Activated naive CD4-positive, alpha-beta T cell treated with anti-CD3 and anti-CD28 coated beads, Interleukin-2, amount 50 U/mL, for 72 hours (primary cell): ENCODE measurements around the gene ATE1. TPM values are rescaled to one million over a fixed set of nuclear protein-coding genes. Genes with fewer than 3 reads are reported as not detected.

ENCODE experiments used
- ATAC-seq, 2 donors: fragments of 150-1000 bp; cut with Tn5 transposase; 2 replicates each; pipeline ENCODE4 v1.10.0; 2021; ENCODE audit warnings: mild to moderate bottlenecking in 2 of 2, moderate library complexity in 2 of 2
- DNase-seq, 2 donors: peaks; one replicate each; pipeline ENCODE4 v3.0.0; 2021 to 2022; ENCODE audit warnings: low spot score in 2 of 2
- H3K27ac Mint-ChIP-seq, 2 donors: one replicate each; pipeline ENCODE4 v1.8.0; 2022; ENCODE audit warnings: mild to moderate bottlenecking in 2 of 2, mixed read lengths in 2 of 2
- H3K36me3 Mint-ChIP-seq, 2 donors: one replicate each; pipeline ENCODE4 v1.8.0; 2022; ENCODE audit warnings: mixed read lengths in 2 of 2
- H3K9me3 Mint-ChIP-seq, 2 donors: one replicate each; pipeline ENCODE4 v1.8.0; 2022; ENCODE audit warnings: mixed read lengths in 2 of 2
- total RNA-seq, 2 donors: library from RNA; stranded (reverse); gene quantifications; one replicate each; pipeline ENCODE4 v1.2.3, GENCODE V29; 2022

ATE1 gene
- total RNA-seq, 2 donors from 2014 or later = 9.0 to 18.6 TPM

- Mint-ChIP-seq H3K36me3 (peaks cover 11 to 19% of the 10 kb centered on the region in 2 donors), H3K9me3 (no peaks in the 10 kb centered on the region), H3K27ac (peak overlapping the region in 1 of 2 donors; percentile 16)
- DNase-seq = no peak
- ATAC-seq = no peak
Observed at GRCh38 chr10:121910673-121911420, 17.0 kb downstream of the ATE1 start.

- DNase-seq = no peak
- Mint-ChIP-seq H3K36me3 (no peaks in the 10 kb centered on the region), H3K9me3 (no peaks in the 10 kb centered on the region), H3K27ac (no peak overlapping the region)
- no peak for ATAC-seq
Observed at GRCh38 chr10:121904888-121905287, 22.9 kb downstream of the ATE1 start.

- H3K27ac Mint-ChIP-seq = no peak overlapping the region
Observed at GRCh38 chr10:121900443-121901174, 27.2 kb downstream of the ATE1 start.

GRCh38 chr10:121899727-121900126 is 28.1 kb downstream of the ATE1 start:
- Mint-ChIP-seq H3K9me3 (no peaks in the 10 kb centered on the region), H3K36me3 (peaks cover 0 to 5% of the 10 kb centered on the region in 2 donors)

More at GRCh38 chr10:121900443-121901174, 27.2 kb downstream of the ATE1 start:
- peaks cover 0 to 5% of the 10 kb centered on the region in 2 donors for H3K36me3 Mint-ChIP-seq
- H3K9me3 Mint-ChIP-seq = no peaks in the 10 kb centered on the region
- ATAC-seq (peak; percentile 61 to 66), DNase-seq (peak in 1 of 2 donors; percentile 27)

GRCh38 chr10:121891103-121891502 is 36.7 kb downstream of the ATE1 start:
- H3K36me3 Mint-ChIP-seq = no peaks in the 10 kb centered on the region
- no peak overlapping the region for H3K27ac Mint-ChIP-seq
- H3K9me3 Mint-ChIP-seq = no peaks in the 10 kb centered on the region
- ATAC-seq (no peak), DNase-seq (no peak)

More at GRCh38 chr10:121899727-121900126, 28.1 kb downstream of the ATE1 start:
- ATAC-seq = no peak
- DNase-seq = no peak
- H3K27ac Mint-ChIP-seq = no peak overlapping the region

GRCh38 chr10:121889212-121889611 is 38.6 kb downstream of the ATE1 start:
- no peak overlapping the region for H3K27ac Mint-ChIP-seq

GRCh38 chr10:121886997-121887622 is 40.7 kb downstream of the ATE1 start:
- DNase-seq = peak in 1 of 2 donors; percentile 60
- no peaks in the 10 kb centered on the region for H3K9me3 Mint-ChIP-seq
- peak; percentile 68 to 76 for ATAC-seq
- peak overlapping the region in 1 of 2 donors; percentile 40 for H3K27ac Mint-ChIP-seq
- no peaks in the 10 kb centered on the region for H3K36me3 Mint-ChIP-seq

More at GRCh38 chr10:121889212-121889611, 38.6 kb downstream of the ATE1 start:
- DNase-seq = no peak
- H3K9me3 Mint-ChIP-seq = no peaks in the 10 kb centered on the region
- no peak for ATAC-seq
- no peaks in the 10 kb centered on the region for H3K36me3 Mint-ChIP-seq

- ATAC-seq (no peak), DNase-seq (no peak)
- Mint-ChIP-seq H3K27ac (no peak overlapping the region), H3K9me3 (no peaks in the 10 kb centered on the region), H3K36me3 (no peaks in the 10 kb centered on the region)
Observed at GRCh38 chr10:121886181-121886580, 41.6 kb downstream of the ATE1 start.

- Mint-ChIP-seq H3K27ac (no peak overlapping the region), H3K36me3 (peaks cover 0 to 6% of the 10 kb centered on the region in 2 donors), H3K9me3 (no peaks in the 10 kb centered on the region)
- DNase-seq (no peak), ATAC-seq (no peak)
Observed at GRCh38 chr10:121880895-121881294, 46.9 kb downstream of the ATE1 start.

GRCh38 chr10:121879476-121879875 is 48.4 kb downstream of the ATE1 start:
- DNase-seq (no peak), ATAC-seq (no peak)
- Mint-ChIP-seq H3K9me3 (no peaks in the 10 kb centered on the region), H3K36me3 (peaks cover 0 to 6% of the 10 kb centered on the region in 2 donors), H3K27ac (no peak overlapping the region)

- H3K9me3 Mint-ChIP-seq = no peaks in the 10 kb centered on the region
- H3K36me3 Mint-ChIP-seq = peaks cover 6 to 10% of the 10 kb centered on the region in 2 donors
- ATAC-seq (no peak), DNase-seq (no peak)
- H3K27ac Mint-ChIP-seq = no peak overlapping the region
Observed at GRCh38 chr10:121873236-121873635, 54.6 kb downstream of the ATE1 start.

- Mint-ChIP-seq H3K9me3 (no peaks in the 10 kb centered on the region), H3K27ac (no peak overlapping the region), H3K36me3 (peaks cover 0 to 15% of the 10 kb centered on the region in 2 donors)
- DNase-seq (no peak), ATAC-seq (no peak)
Observed at GRCh38 chr10:121870413-121870812, 57.4 kb downstream of the ATE1 start.

- Mint-ChIP-seq H3K36me3 (peaks cover 0 to 13% of the 10 kb centered on the region in 2 donors), H3K27ac (no peak overlapping the region), H3K9me3 (no peaks in the 10 kb centered on the region)
- ATAC-seq (no peak), DNase-seq (no peak)
Observed at GRCh38 chr10:121865554-121865953, 62.3 kb downstream of the ATE1 start.

- H3K9me3 Mint-ChIP-seq = no peaks in the 10 kb centered on the region
- H3K27ac Mint-ChIP-seq = no peak overlapping the region
- peaks cover 0 to 11% of the 10 kb centered on the region in 2 donors for H3K36me3 Mint-ChIP-seq
- ATAC-seq (no peak), DNase-seq (no peak)
Observed at GRCh38 chr10:121864653-121865052, 63.2 kb downstream of the ATE1 start.

- no peak for ATAC-seq
- DNase-seq = no peak
- Mint-ChIP-seq H3K27ac (peak overlapping the region in 1 of 2 donors; percentile 29), H3K36me3 (peaks cover 0 to 11% of the 10 kb centered on the region in 2 donors), H3K9me3 (no peaks in the 10 kb centered on the region)
Observed at GRCh38 chr10:121864168-121864567, 63.7 kb downstream of the ATE1 start.

- Mint-ChIP-seq H3K9me3 (peaks cover 0 to 3% of the 10 kb centered on the region in 2 donors), H3K36me3 (peaks cover 7 to 11% of the 10 kb centered on the region in 2 donors), H3K27ac (no peak overlapping the region)
- ATAC-seq (no peak), DNase-seq (no peak)
Observed at GRCh38 chr10:121862649-121863048, 65.2 kb downstream of the ATE1 start.

- H3K9me3 Mint-ChIP-seq = peaks cover 0 to 9% of the 10 kb centered on the region in 2 donors
- ATAC-seq = no peak
- peaks cover 13 to 16% of the 10 kb centered on the region in 2 donors for H3K36me3 Mint-ChIP-seq
- H3K27ac Mint-ChIP-seq = no peak overlapping the region
- no peak for DNase-seq
Observed at GRCh38 chr10:121862042-121862441, 65.8 kb downstream of the ATE1 start.
